Astrocyte of the cerebellum (primary cell): Measurements from ENCODE around the gene TXNRD1.
A peak's percentile ranks its signal among the peaks of the same experiment; 100 is the strongest.

Experiments
- DNase-seq: peaks from one replicate; pipeline ENCODE4 v3.0.0-alpha.2; 2011; ENCODE audit warnings: low read depth
- H3K4me3 ChIP-seq: 2 replicates; pipeline ENCODE4 v1.5.1; 2011; ENCODE audit warnings: mild to moderate bottlenecking, low read depth, low read length, moderate library complexity
- CTCF ChIP-seq: IDR thresholded peaks from 2 replicates; pipeline ENCODE4 v1.5.1; 2012; ENCODE audit warnings: low read length, low read depth, moderate library complexity, mild to moderate bottlenecking; ENCODE audit errors: missing control alignments
- in situ Hi-C: cut with HindIII; loops from 2 replicates; pipeline ENCODE4 v1.10.0; 2017; ENCODE audit warnings: low sequenced_read_pairs

Gene TXNRD1

GRCh38 chr12:104182144-104182543 is 33.4 kb upstream of the TXNRD1 start:
- H3K4me3 ChIP-seq, result no peak overlapping the region
- DNase-seq, result peak; percentile 86
- in situ Hi-C loops, result no loop called here
- TF ChIP-seq CTCF, result no peak

- H3K4me3 ChIP-seq, result no peak overlapping the region
- in situ Hi-C loops, result no loop called here
- no peak for TF ChIP-seq CTCF
- DNase-seq, result no peak
Measured at GRCh38 chr12:104182621-104183378, 32.8 kb upstream of the TXNRD1 start.

- in situ Hi-C loops, result no loop called here
- no peak for DNase-seq
- TF ChIP-seq CTCF, result no peak
- H3K4me3 ChIP-seq, result no peak overlapping the region
Measured at GRCh38 chr12:104183443-104183842, 32.1 kb upstream of the TXNRD1 start.

- TF ChIP-seq CTCF, result no peak
- in situ Hi-C loops, result no loop called here
Measured at GRCh38 chr12:104187446-104188155, 28.0 kb upstream of the TXNRD1 start.

GRCh38 chr12:104188534-104188933 is 27.0 kb upstream of the TXNRD1 start:
- no peak overlapping the region for H3K4me3 ChIP-seq
- in situ Hi-C loops, result no loop called here
- no peak for TF ChIP-seq CTCF
- DNase-seq, result no peak

More at GRCh38 chr12:104187446-104188155, 28.0 kb upstream of the TXNRD1 start:
- no peak for DNase-seq
- H3K4me3 ChIP-seq, result no peak overlapping the region

- in situ Hi-C loops, result no loop called here
- no peak for TF ChIP-seq CTCF
- no peak for DNase-seq
Measured at GRCh38 chr12:104189915-104190555, 25.5 kb upstream of the TXNRD1 start.

More at GRCh38 chr12:104189915-104190555, 25.5 kb upstream of the TXNRD1 start:
- no peak overlapping the region for H3K4me3 ChIP-seq
